ENCODE measurements around the gene TDRD7.

Gene TDRD7

GRCh38 chr9:97386265-97386633, 25.6 kb upstream of the TDRD7 start:
- Histone ChIP-seq H3K27ac (replicated peaks) (no peak overlapping the region), H3K27me3 (ENCODE audit: insufficient read depth, poor library complexity, severe bottlenecking) (no peaks in the 10 kb centered on the region), H3K4me3 (replicated peaks; ENCODE audit: insufficient read depth, low read length) (no peak overlapping the region)
- TF ChIP-seq GABPA (IDR thresholded peaks at IDR 0.05; ENCODE audit: low read depth) (no peak), SPI1 (IDR thresholded peaks at IDR 0.05; ENCODE audit: borderline replicate concordance, low read depth) (no peak), POLR2AphosphoS5 (IDR thresholded peaks at IDR 0.05; ENCODE audit: low read depth) (no peak), REST (IDR thresholded peaks at IDR 0.05; ENCODE audit: insufficient replicate concordance, low read depth) (no peak), CTCF (IDR thresholded peaks at IDR 0.05; ENCODE audit: insufficient read depth, low read length) (no peak)
- no peak for DNase-seq (ENCODE audit: low read depth in 1 of 2, low spot score in 1 of 2)

GRCh38 chr9:97386733-97387503, 25.0 kb upstream of the TDRD7 start:
- no peak overlapping the region for H3K4me3 ChIP-seq (replicated peaks; ENCODE audit: insufficient read depth, low read length)
- no peaks in the 10 kb centered on the region for H3K27me3 ChIP-seq (ENCODE audit: insufficient read depth, poor library complexity, severe bottlenecking)
- no peak overlapping the region for H3K27ac ChIP-seq (replicated peaks)
- TF ChIP-seq REST (IDR thresholded peaks at IDR 0.05; ENCODE audit: insufficient replicate concordance, low read depth) (peak; percentile 96), GABPA (IDR thresholded peaks at IDR 0.05; ENCODE audit: low read depth) (no peak), SPI1 (IDR thresholded peaks at IDR 0.05; ENCODE audit: borderline replicate concordance, low read depth) (no peak), CTCF (IDR thresholded peaks at IDR 0.05; ENCODE audit: insufficient read depth, low read length) (peak; percentile 89)
- peak; percentile 24 to 52 for DNase-seq (ENCODE audit: low read depth in 1 of 2, low spot score in 1 of 2)

GRCh38 chr9:97387504-97387886, 24.4 kb upstream of the TDRD7 start:
- no peak overlapping the region for H3K27ac ChIP-seq (replicated peaks)
- TF ChIP-seq SPI1 (IDR thresholded peaks at IDR 0.05; ENCODE audit: borderline replicate concordance, low read depth) (no peak), POLR2AphosphoS5 (IDR thresholded peaks at IDR 0.05; ENCODE audit: low read depth) (no peak), CTCF (IDR thresholded peaks at IDR 0.05; ENCODE audit: insufficient read depth, low read length) (no peak), REST (IDR thresholded peaks at IDR 0.05; ENCODE audit: insufficient replicate concordance, low read depth) (no peak), GABPA (IDR thresholded peaks at IDR 0.05; ENCODE audit: low read depth) (no peak)
- no peak for DNase-seq (ENCODE audit: low read depth in 1 of 2, low spot score in 1 of 2)
- H3K27me3 ChIP-seq (ENCODE audit: insufficient read depth, poor library complexity, severe bottlenecking) = no peaks in the 10 kb centered on the region
- H3K4me3 ChIP-seq (replicated peaks; ENCODE audit: insufficient read depth, low read length) = no peak overlapping the region

All from HL-60 (cell line).